Measurements from ENCODE around the gene NBAS.
"Not testable (repeated sequence)": the region's sequence is repeated elsewhere in the genome, so short reads cannot be mapped to it uniquely, and the experiment has no call there.

Gene NBAS

GRCh38 chr2:15520346-15520745 lies 40.8 kb downstream of the NBAS start:
- no peak for DNase-seq

DNA sequence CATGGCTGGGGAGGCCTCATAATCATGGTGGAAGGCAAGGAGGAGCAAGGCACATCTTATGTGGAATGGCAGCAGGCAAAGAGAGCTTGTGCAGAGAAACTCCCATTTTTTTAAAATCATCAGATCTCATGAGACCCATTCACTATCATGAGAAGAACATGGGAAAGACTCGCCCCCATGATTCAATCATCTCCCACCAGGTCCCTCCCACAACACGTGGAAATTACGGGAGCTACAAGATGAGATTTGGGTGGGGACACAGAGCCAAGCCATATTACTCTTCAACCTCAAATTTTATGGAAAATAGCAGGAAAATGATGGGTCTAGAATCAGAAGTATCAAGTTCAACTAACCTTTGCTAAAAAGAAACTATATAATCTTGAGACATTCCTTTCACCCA lies 42.4 kb downstream of the NBAS start:
- DNase-seq = not testable (repeated sequence)

- no peak for DNase-seq
Observed at GRCh38 chr2:15517793-15518192, 43.3 kb downstream of the NBAS start.

- no peak for DNase-seq
Observed at GRCh38 chr2:15511686-15512085, 49.4 kb downstream of the NBAS start.

- no peak for DNase-seq
Observed at GRCh38 chr2:15510552-15510951, 50.6 kb downstream of the NBAS start.

DNA sequence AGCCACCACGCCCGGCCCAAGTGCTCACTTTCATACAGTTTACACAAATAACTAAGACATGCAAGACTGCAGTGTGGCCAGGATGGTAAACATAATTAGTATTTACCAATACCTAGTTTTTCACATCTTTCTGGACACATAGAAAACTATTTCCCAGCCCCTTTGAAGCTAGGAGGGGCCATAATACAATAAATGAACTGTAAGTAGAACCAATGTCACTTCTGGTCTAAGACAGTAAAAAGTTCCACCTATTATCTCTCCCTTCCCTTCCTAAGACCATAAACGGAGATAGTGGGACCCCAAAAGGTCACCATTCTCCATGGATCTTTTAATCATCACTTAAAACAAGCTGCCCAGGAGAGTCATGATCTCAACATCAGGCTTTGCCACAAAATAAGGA lies 51.0 kb downstream of the NBAS start:
- DNase-seq = no peak

- DNase-seq = no peak
Observed at GRCh38 chr2:15507697-15508096, 53.4 kb downstream of the NBAS start.

- no peak for DNase-seq
Observed at GRCh38 chr2:15507061-15507460, 54.1 kb downstream of the NBAS start.

DNA sequence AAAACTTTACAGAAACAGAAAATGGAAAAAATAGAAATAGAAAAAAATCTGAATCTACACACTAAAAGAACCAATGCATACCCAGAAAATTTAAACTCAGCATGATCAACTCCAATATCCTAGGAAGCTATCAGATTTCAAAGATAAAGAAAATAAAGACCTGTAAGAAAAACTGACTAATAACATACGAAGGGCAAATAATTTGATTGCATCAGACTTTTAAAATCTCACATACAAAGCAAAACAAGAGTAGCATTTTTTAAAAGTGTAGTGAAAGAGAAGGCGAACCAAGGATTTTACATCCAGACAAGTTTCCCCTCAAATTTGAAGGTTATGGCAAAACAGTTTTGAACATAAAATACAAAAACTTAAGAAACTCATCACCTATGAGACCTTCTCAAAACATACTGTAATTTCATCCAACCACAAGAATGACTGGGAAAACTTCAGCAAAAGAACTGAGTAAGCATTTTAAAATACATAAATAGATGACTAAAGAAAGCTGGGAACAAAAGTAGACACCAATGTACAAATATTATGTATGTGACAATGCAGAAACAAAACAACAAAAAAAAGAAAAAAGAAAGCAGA lies 54.8 kb downstream of the NBAS start:
- no peak for DNase-seq

GRCh38 chr2:15504882-15505663 lies 56.1 kb downstream of the NBAS start:
- no peak for DNase-seq

- not testable (repeated sequence) for DNase-seq
Observed at GRCh38 chr2:15499251-15499650, 61.9 kb downstream of the NBAS start.

- peak in 1 of 2 donors; percentile 12 for DNase-seq
Observed at GRCh38 chr2:15498554-15498953, 62.6 kb downstream of the NBAS start.

- no peak for DNase-seq
Observed at GRCh38 chr2:15494877-15495276, 66.3 kb downstream of the NBAS start.

DNA sequence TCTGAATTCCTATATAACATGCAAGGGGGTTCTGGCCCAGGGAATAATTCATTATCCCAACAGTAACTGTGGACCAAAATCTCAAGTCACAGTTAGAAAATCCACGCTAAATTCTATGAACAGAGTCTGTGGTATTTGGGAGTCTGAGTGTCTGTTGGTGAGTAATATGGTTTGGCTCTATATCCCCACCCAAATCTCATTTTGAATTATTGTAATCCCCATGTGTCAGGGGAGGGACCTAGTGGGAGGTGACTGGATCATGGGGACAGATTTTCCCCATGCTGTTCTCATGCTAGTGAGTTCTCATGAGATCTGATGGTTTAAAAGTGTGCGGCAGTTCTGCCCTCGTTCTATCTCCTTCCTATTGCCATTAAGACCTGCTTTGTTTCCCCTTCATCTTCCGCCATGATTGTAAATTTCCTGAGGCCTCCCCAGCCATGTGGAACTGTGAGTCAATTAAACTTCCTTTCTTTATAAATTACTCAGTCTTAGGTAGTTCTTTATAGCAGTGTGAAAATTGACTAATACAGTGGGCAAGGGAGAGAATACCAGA lies 68.3 kb downstream of the NBAS start:
- DNase-seq = no peak

DNA sequence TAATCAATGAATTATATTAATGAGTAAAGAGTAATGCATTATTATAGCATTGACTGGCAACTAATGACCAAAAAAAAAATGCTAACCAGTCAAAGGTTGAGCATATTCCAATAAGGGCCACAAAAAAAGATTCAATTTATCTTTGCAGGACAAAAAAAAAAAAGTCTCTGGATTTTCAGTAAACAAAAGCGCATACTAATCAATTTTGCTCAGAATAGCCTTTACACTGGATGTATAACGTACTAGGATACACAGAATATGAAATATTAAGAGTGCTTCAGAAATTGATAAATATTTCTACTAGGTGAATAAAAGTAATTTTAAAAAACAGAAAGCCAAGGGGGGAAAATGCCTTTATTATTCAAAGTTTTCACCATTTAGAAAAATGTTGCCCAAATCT lies 74.4 kb downstream of the NBAS start:
- DNase-seq = no peak

GRCh38 chr2:15485949-15486348 lies 75.2 kb downstream of the NBAS start:
- DNase-seq = no peak

DNA sequence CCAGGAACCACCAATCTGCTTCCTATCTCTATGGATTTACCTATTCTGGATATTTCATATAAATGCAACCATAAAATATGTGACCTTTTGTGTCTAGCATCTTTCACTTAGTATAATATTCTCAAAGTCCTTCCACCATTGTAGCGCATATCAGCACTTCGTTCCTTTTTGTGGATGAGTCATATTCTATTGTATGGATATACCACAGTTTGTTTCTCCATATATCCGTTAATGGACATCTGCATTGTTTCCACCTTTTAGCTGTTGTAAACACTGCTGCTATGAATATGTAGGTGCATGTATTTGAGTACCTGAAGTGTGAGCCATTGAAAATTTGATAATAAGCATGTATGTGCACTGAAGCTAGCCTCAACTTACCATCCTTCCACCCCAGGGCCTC lies 80.1 kb downstream of the NBAS start:
- DNase-seq = no peak

DNA sequence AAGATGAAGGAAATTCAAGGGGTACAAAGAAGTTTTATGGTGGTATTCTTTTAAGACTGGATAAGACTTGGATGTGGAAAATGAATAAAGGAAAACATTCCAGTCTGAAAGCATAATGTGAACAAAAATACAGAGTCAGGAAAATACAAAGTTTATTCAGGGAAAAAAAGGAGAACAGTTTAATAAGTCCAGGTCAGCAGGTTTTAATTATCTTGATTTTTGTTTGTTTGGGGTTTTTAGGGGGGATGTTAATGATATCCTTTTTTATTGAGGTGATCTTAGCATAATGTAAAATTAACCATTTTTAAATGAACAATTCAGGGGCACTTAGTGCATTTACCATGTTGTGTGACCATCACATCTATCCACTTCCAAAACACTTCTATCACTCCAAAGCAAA lies 80.6 kb downstream of the NBAS start:
- DNase-seq = no peak

- DNase-seq = no peak
Observed at GRCh38 chr2:15472876-15473275, 88.3 kb downstream of the NBAS start.

DNA sequence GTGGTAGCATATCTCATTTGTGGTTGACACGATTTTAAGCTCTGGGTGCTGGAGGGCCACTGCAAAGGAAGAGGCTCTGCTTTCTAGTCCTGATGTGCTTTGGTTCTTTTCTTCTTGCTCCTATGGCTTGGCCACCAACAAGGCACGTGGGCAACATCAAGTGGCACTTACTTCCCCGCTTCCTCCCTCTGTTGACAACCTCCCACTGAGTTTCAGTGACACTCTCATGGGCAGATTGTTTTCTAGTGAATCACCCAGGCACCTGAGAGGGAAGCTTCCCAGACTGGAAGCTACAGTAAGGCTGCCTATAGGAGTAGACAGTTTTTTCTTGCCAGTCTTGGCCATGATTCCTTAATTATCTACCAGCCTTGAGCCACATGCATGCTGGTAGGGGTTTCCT lies 89.0 kb downstream of the NBAS start:
- no peak for DNase-seq

DNA sequence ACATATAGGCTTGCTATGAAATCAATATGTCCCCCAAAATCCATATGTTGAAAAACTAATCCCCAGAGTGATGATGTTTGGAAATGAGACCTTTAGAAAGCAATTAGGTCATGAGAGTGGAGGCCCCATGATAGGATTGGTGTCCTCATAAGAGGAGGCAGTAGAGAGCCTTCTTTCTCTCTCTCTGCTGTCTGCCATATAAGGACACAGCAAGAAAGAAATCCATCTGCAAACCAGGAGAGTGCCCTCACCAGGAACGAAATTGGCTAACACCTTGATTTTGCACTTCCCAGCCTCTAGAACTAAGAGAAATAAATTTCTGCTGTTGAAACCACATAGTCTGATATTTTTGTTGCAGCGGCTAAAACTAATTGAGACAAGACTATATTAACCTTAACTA lies 89.5 kb downstream of the NBAS start:
- no peak for DNase-seq

GRCh38 chr2:15460112-15460620 lies 101.0 kb downstream of the NBAS start:
- no peak for DNase-seq

GRCh38 chr2:15458277-15458676 lies 102.9 kb downstream of the NBAS start:
- DNase-seq = no peak

DNA sequence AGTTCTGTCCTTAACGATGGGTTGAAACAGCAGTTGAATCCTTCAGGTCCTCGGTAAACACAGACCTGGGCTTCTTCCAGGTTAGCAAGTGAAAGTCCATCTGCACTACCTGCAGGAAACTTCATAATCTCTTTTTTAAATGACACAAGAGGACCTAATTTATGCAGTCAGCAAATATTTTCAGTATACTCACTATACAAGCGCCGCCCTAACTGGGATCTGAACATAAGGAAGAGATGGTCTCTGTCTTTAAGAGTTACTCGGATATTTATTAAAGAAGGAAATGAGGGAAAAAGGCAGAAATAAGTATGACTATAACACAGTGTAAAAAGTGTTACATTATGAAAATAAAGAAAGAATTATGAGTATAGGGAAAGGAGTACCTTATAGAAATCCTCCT lies 103.3 kb downstream of the NBAS start:
- DNase-seq = no peak
